ENCODE data around the gene FOXP4. TPM values are rescaled to one million over a fixed set of nuclear protein-coding genes. Genes with fewer than 3 reads are reported as not detected.

The FOXP4 gene
- polyA plus RNA-seq, 1 donor, result 129 TPM

- Histone ChIP-seq H3K9me3 (ENCODE audit: control insufficient read depth, low read depth, low read length) (no peaks in the 10 kb centered on the region), H3K4me1 (ENCODE audit: control insufficient read depth, insufficient read depth, low read length) (peaks cover 54% of the 10 kb centered on the region), H3K27ac (ENCODE audit: low read length) (peak overlapping the region; percentile 87), H3K4me3 (ENCODE audit: low read length) (peak overlapping the region; percentile 95), H3K36me3 (ENCODE audit: control insufficient read depth, insufficient read depth, low read length) (peaks cover 28% of the 10 kb centered on the region), H3K27me3 (ENCODE audit: control insufficient read depth, insufficient read depth, low read length) (peaks cover 18% of the 10 kb centered on the region)
- WGBS (ENCODE audit: insufficient coverage, low lambda C conversion rate), result no CpG with 5 or more reads among the region's 82 CpGs
- peak in 1 of 2 donors; percentile 71 for DNase-seq
Measured at GRCh38 chr6:41546866-41547798, 951 bp downstream of the FOXP4 start.

GRCh38 chr6:41547799-41548097 lies 1.6 kb downstream of the FOXP4 start:
- peaks cover 34% of the 10 kb centered on the region for H3K36me3 ChIP-seq (ENCODE audit: control insufficient read depth, insufficient read depth, low read length)
- H3K4me1 ChIP-seq (ENCODE audit: control insufficient read depth, insufficient read depth, low read length), result peaks cover 60% of the 10 kb centered on the region
- no peaks in the 10 kb centered on the region for H3K9me3 ChIP-seq (ENCODE audit: control insufficient read depth, low read depth, low read length)
- no peak for DNase-seq
- no CpG with 5 or more reads among the region's 21 CpGs for WGBS (ENCODE audit: insufficient coverage, low lambda C conversion rate)
- H3K4me3 ChIP-seq (ENCODE audit: low read length), result peak overlapping the region; percentile 95
- H3K27me3 ChIP-seq (ENCODE audit: control insufficient read depth, insufficient read depth, low read length), result peaks cover 18% of the 10 kb centered on the region
- peak overlapping the region; percentile 87 for H3K27ac ChIP-seq (ENCODE audit: low read length)

GRCh38 chr6:41548098-41548840 lies 2.1 kb downstream of the FOXP4 start:
- WGBS (ENCODE audit: insufficient coverage, low lambda C conversion rate), result no CpG with 5 or more reads among the region's 50 CpGs
- Histone ChIP-seq H3K4me1 (ENCODE audit: control insufficient read depth, insufficient read depth, low read length) (peaks cover 62% of the 10 kb centered on the region), H3K9me3 (ENCODE audit: control insufficient read depth, low read depth, low read length) (no peaks in the 10 kb centered on the region), H3K4me3 (ENCODE audit: low read length) (peak overlapping the region; percentile 95), H3K36me3 (ENCODE audit: control insufficient read depth, insufficient read depth, low read length) (peaks cover 39% of the 10 kb centered on the region), H3K27me3 (ENCODE audit: control insufficient read depth, insufficient read depth, low read length) (peaks cover 18% of the 10 kb centered on the region), H3K27ac (ENCODE audit: low read length) (peak overlapping the region; percentile 87)
- peak in 1 of 2 donors; percentile 60 for DNase-seq

DNA sequence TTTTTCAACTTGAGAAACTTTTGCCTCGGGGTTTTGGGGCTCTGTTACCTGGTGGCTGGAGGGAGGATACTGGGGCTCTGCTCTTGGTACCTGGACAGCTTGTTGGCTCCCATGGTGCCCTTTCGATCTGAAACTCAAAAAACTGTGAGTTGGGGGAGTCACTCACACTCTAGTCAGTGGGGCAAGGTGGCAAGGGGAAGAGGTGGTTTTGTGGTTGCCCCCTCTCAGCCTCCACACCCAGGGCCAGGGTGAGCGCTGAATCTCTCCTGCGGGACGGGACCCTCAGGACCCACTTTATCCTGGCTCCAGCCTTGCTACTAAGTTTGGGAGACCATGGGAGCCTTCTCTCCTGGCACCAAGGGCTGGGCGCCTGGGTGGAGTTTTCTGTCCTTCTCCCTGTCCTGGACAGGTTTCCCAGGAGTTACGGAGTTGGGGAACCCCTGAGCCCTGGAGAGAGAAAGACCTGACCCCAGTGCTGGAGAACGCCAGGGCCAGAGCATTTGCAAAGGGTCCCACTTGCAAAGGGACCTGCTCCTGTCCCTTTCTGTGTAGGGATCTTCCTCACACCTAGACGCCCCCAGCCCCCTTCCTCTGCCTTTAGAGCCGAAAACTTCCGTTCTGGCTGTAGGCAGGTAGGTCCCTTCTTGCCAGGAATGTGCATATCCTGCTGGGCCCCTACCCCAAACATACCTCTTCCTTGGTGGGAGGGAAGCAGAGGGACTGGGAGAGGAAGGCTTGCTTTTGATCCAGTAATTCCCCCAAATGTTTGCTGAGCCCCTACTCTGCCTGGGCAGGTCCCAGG lies 2.9 kb downstream of the FOXP4 start:
- H3K4me1 ChIP-seq (ENCODE audit: control insufficient read depth, insufficient read depth, low read length), result peaks cover 59% of the 10 kb centered on the region
- no peaks in the 10 kb centered on the region for H3K9me3 ChIP-seq (ENCODE audit: control insufficient read depth, low read depth, low read length)
- WGBS (ENCODE audit: insufficient coverage, low lambda C conversion rate), result no CpG with 5 or more reads among the region's 11 CpGs
- DNase-seq, result no peak
- peak overlapping the region; percentile 87 for H3K27ac ChIP-seq (ENCODE audit: low read length)
- H3K4me3 ChIP-seq (ENCODE audit: low read length), result peak overlapping the region; percentile 95
- H3K27me3 ChIP-seq (ENCODE audit: control insufficient read depth, insufficient read depth, low read length), result peaks cover 18% of the 10 kb centered on the region
- peaks cover 47% of the 10 kb centered on the region for H3K36me3 ChIP-seq (ENCODE audit: control insufficient read depth, insufficient read depth, low read length)

DNA sequence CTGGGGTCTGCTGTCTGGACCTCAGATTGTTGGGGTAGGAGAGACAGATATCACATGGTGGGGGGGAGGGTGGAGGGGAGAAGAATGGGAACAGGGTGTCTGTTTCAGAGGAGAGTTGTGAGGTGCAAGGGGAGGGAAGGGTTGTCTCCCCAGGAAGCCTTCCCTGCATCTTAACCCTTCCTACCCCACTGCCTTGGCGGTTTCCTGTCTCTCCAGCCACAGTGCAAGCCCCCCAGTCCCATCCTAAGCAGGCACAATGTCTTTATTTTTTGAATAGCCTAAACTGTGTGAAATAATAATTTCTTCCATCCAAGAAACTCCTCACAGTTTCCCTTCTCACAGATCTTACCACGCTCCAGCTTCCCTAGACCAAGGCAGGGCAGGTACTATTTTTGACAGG lies 3.5 kb downstream of the FOXP4 start:
- H3K36me3 ChIP-seq (ENCODE audit: control insufficient read depth, insufficient read depth, low read length), result peaks cover 51% of the 10 kb centered on the region
- H3K4me1 ChIP-seq (ENCODE audit: control insufficient read depth, insufficient read depth, low read length), result peaks cover 53% of the 10 kb centered on the region
- WGBS (ENCODE audit: insufficient coverage, low lambda C conversion rate), result no CpG with 5 or more reads among the region's 2 CpGs
- H3K27ac ChIP-seq (ENCODE audit: low read length), result peak overlapping the region; percentile 6
- H3K4me3 ChIP-seq (ENCODE audit: low read length), result peak overlapping the region; percentile 95
- no peaks in the 10 kb centered on the region for H3K9me3 ChIP-seq (ENCODE audit: control insufficient read depth, low read depth, low read length)
- peaks cover 18% of the 10 kb centered on the region for H3K27me3 ChIP-seq (ENCODE audit: control insufficient read depth, insufficient read depth, low read length)
- DNase-seq, result no peak

GRCh38 chr6:41551086-41551700 lies 5.0 kb downstream of the FOXP4 start:
- no peaks in the 10 kb centered on the region for H3K9me3 ChIP-seq (ENCODE audit: control insufficient read depth, low read depth, low read length)
- peak; percentile 46 to 68 for DNase-seq
- H3K27me3 ChIP-seq (ENCODE audit: control insufficient read depth, insufficient read depth, low read length), result peaks cover 11% of the 10 kb centered on the region
- peaks cover 60% of the 10 kb centered on the region for H3K36me3 ChIP-seq (ENCODE audit: control insufficient read depth, insufficient read depth, low read length)
- H3K27ac ChIP-seq (ENCODE audit: low read length), result peak overlapping the region; percentile 26
- no peak overlapping the region for H3K4me3 ChIP-seq (ENCODE audit: low read length)
- H3K4me1 ChIP-seq (ENCODE audit: control insufficient read depth, insufficient read depth, low read length), result peaks cover 61% of the 10 kb centered on the region
- no CpG with 5 or more reads among the region's 12 CpGs for WGBS (ENCODE audit: insufficient coverage, low lambda C conversion rate)

DNA sequence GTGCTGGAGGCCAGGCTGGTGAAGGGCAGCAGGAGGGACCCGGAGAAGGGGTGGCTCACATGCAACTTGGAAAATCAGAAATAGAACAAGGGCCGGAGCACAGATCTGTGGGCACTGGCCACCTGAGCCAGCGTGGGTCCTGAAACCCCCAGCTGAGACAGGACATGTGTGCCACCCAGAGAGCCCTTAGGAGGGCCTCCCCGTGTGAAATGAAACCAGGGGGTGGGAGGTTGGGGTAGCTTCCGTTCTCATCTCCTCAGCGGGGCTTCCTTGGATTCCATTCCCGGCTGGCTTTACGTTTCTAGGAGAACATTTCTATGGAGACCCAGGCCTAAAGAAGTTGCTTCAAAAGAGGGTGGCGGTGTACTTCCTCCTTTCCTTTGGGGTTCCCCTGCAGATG lies 5.7 kb downstream of the FOXP4 start:
- H3K27ac ChIP-seq (ENCODE audit: low read length), result no peak overlapping the region
- H3K27me3 ChIP-seq (ENCODE audit: control insufficient read depth, insufficient read depth, low read length), result peaks cover 11% of the 10 kb centered on the region
- no peak overlapping the region for H3K4me3 ChIP-seq (ENCODE audit: low read length)
- peaks cover 65% of the 10 kb centered on the region for H3K36me3 ChIP-seq (ENCODE audit: control insufficient read depth, insufficient read depth, low read length)
- DNase-seq, result no peak
- peaks cover 66% of the 10 kb centered on the region for H3K4me1 ChIP-seq (ENCODE audit: control insufficient read depth, insufficient read depth, low read length)
- no peaks in the 10 kb centered on the region for H3K9me3 ChIP-seq (ENCODE audit: control insufficient read depth, low read depth, low read length)
- no CpG with 5 or more reads among the region's 9 CpGs for WGBS (ENCODE audit: insufficient coverage, low lambda C conversion rate)

DNA sequence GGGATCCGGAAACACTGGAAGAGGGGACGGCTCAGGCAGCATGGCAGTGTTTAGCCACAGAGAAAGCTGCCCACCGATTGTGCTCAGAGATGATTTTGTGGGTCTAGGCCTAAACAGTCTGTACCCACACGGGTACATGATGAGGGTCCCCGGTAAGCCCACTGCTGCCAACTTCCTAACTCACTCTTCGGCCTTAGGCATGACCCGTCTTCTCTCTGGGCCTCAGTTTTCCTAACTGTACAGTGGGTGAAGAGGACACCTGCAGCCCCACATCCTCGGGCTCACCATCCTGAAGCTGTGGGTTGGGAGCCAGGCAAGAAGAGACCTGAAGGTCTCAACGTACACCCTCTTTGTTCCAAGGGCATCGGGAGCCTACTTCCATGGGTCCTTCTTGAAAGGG lies 6.5 kb downstream of the FOXP4 start:
- Histone ChIP-seq H3K4me3 (ENCODE audit: low read length) (no peak overlapping the region), H3K9me3 (ENCODE audit: control insufficient read depth, low read depth, low read length) (no peaks in the 10 kb centered on the region), H3K27ac (ENCODE audit: low read length) (no peak overlapping the region), H3K27me3 (ENCODE audit: control insufficient read depth, insufficient read depth, low read length) (peaks cover 6% of the 10 kb centered on the region), H3K4me1 (ENCODE audit: control insufficient read depth, insufficient read depth, low read length) (peaks cover 72% of the 10 kb centered on the region), H3K36me3 (ENCODE audit: control insufficient read depth, insufficient read depth, low read length) (peaks cover 67% of the 10 kb centered on the region)
- DNase-seq, result no peak
- no CpG with 5 or more reads among the region's 10 CpGs for WGBS (ENCODE audit: insufficient coverage, low lambda C conversion rate)

DNA sequence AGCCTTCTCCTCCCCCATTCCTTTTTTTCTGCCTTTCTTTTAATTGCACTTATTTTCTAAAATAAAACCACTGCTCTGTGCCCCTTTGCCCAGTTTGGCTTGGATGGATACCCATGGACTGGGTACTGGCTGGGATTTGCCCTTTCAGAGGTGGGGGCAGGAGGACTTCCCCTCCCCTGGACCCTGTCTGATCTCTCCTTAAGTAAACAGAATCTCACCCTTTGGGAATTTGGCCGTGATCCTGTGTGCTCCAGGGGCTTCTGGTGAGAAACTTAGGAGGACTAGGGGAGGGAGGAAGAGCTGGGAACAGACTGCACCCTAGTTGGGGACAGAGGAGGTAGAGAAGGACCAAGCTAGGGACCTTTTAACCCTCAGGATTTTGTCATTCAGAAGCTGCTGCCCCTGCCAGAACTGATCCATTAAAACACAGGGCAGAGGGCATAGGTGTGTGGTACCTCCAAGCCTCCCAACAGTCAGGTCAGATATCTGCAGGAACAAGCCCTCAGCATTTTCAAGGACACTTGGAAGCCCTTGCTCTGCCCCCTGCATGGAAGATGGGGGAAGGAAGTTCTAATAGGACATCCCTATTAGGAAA lies 7.3 kb downstream of the FOXP4 start:
- Histone ChIP-seq H3K9me3 (ENCODE audit: control insufficient read depth, low read depth, low read length) (no peaks in the 10 kb centered on the region), H3K27ac (ENCODE audit: low read length) (no peak overlapping the region), H3K27me3 (ENCODE audit: control insufficient read depth, insufficient read depth, low read length) (no peaks in the 10 kb centered on the region), H3K4me1 (ENCODE audit: control insufficient read depth, insufficient read depth, low read length) (peaks cover 79% of the 10 kb centered on the region), H3K36me3 (ENCODE audit: control insufficient read depth, insufficient read depth, low read length) (peaks cover 71% of the 10 kb centered on the region), H3K4me3 (ENCODE audit: low read length) (no peak overlapping the region)
- WGBS (ENCODE audit: insufficient coverage, low lambda C conversion rate), result no CpG with 5 or more reads among the region's 1 CpG
- DNase-seq, result no peak

All from large intestine (tissue), 3 donors.